Natural killer cell treated with Interleukin-12 subunit alpha and Interleukin-12 subunit beta and Interleukin-15 and Interleukin-18, amount 100 ng/mL, for 72 hours (primary cell): ENCODE data around the gene ZNF835. TPM values are rescaled to one million over a fixed set of nuclear protein-coding genes. Genes with fewer than 3 reads are reported as not detected.

ENCODE experiments used
- ATAC-seq, 2 donors: fragments of 150-1000 bp; cut with Tn5 transposase in 1 of 2; sonication (Bioruptor Pico), chemical (Tn5 transposase) in 1 of 2; 2 replicates each; pipeline ENCODE4 v1.10.0; 2021
- DNase-seq: peaks from one replicate; pipeline ENCODE4 v3.0.0; 2022; ENCODE audit warnings: low spot score
- H3K27ac Mint-ChIP-seq, 2 donors: 1 replicate in 1 of 2; 2 replicates in 1 of 2; pipeline ENCODE4 v1.8.0; 2022; ENCODE audit warnings: mixed read lengths in 2 of 2, mild to moderate bottlenecking in 1 of 2, moderate library complexity in 1 of 2
- H3K27me3 Mint-ChIP-seq, 2 donors: 1 replicate in 1 of 2; 2 replicates in 1 of 2; pipeline ENCODE4 v1.8.0; 2022; ENCODE audit warnings: mixed read lengths in 2 of 2
- H3K36me3 Mint-ChIP-seq: one replicate; pipeline ENCODE4 v1.8.0; 2022; ENCODE audit warnings: mixed read lengths
- H3K4me1 Mint-ChIP-seq, 2 donors: 1 replicate in 1 of 2; 2 replicates in 1 of 2; pipeline ENCODE4 v1.8.0; 2022; ENCODE audit warnings: low read depth in 2 of 2, mixed read lengths in 2 of 2, mild to moderate bottlenecking in 1 of 2
- H3K4me3 Mint-ChIP-seq: one replicate; pipeline ENCODE4 v1.8.0; 2022; ENCODE audit warnings: mixed read lengths
- H3K9me3 Mint-ChIP-seq: 2 replicates; pipeline ENCODE4 v1.8.0; 2022; ENCODE audit warnings: mixed read lengths
- total RNA-seq, 2 donors: library from RNA; stranded (reverse); gene quantifications; one replicate each; pipeline ENCODE4 v1.2.3, GENCODE V29; 2022

ZNF835 gene
- total RNA-seq = under 1 TPM; 0.25 to 0.74 TPM

DNA sequence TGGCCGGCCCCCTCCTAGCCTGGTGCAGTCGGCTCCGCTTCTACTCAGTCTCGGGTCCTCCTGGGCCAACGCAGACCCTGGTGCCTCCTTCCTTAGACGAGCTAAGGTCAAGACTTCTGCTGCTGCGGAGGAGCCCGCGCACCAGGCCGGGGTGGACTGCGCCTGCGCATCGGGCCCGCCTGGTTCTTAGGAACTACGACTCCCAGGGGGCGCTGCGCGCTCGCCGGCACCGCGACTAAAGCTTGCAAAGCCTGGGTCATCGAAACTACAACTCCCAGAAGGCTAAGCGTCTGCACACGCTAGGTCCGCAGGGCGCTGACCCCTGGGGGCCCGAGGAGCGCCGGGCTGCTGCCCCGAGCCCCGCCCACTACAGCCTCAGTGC, at the start of gene ZNF835:
Gene ZNF835, minus strand, starts transcription at position 145 of the 382 bp plus-strand sequence. CDS start 6,559 bp downstream, outside the sequence.
- Mint-ChIP-seq H3K4me1 (peaks cover 7 to 17% of the 10 kb centered on the region in 2 donors), H3K27ac (peak within 1 kb of the TSS in 1 of 2 donors; percentile 63), H3K4me3 (peak within 1 kb of the TSS; percentile 81), H3K36me3 (no peaks in the 10 kb centered on the region), H3K9me3 (peaks cover 3% of the 10 kb centered on the region), H3K27me3 (no peaks in the 10 kb centered on the region)
- DNase-seq (peak; percentile 88), ATAC-seq (peak; percentile 86 to 98)

DNA sequence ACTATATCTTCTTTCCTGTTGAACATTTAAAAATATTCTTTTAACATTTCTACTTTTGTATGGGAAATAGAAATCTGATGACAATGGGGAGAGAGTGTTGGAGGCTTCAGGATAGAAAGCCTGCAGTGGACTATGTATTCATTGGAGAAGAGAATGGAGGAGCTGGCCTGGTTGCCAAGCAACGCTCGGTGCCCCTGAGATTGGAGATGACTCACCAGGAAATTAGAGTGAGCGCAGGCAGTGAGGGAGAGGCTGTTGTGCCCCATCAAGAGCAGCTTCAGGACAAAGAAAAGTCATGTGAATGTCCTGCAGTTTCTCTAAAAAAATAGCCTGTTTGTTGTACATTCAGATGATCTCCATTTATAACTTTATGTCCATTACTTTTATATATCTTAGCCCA, 48.7 kb upstream of the ZNF835 start:
- Mint-ChIP-seq H3K4me3 (no peak overlapping the region), H3K27me3 (no peaks in the 10 kb centered on the region), H3K4me1 (no peaks in the 10 kb centered on the region), H3K36me3 (peaks cover 40% of the 10 kb centered on the region), H3K27ac (no peak overlapping the region), H3K9me3 (peaks cover 25% of the 10 kb centered on the region)
- DNase-seq = no peak
- no peak for ATAC-seq

DNA sequence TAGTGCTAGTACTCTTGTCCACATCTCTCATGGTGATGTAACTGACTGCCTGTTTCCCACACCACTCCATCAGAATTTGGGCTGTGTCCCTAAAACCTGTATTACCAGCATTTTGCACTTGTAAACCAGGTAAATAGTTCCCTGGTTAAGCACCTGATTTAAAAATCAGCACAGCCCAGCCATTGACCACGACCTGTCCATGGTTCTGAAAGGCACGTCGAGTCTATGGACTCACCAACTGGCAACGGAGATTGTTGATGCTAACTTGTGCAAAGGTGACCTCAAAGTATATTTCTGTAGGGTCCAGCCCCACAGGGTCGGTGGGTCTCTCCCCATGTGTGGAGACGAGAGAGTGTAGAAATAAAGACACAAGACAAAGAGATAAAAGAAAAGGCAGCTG, 46.7 kb upstream of the ZNF835 start:
- no peaks in the 10 kb centered on the region for H3K27me3 Mint-ChIP-seq
- no peaks in the 10 kb centered on the region for H3K4me1 Mint-ChIP-seq
- H3K9me3 Mint-ChIP-seq = peaks cover 18% of the 10 kb centered on the region
- H3K4me3 Mint-ChIP-seq = no peak overlapping the region
- H3K36me3 Mint-ChIP-seq = peaks cover 31% of the 10 kb centered on the region
- DNase-seq = no peak
- ATAC-seq = no peak
- no peak overlapping the region for H3K27ac Mint-ChIP-seq

DNA sequence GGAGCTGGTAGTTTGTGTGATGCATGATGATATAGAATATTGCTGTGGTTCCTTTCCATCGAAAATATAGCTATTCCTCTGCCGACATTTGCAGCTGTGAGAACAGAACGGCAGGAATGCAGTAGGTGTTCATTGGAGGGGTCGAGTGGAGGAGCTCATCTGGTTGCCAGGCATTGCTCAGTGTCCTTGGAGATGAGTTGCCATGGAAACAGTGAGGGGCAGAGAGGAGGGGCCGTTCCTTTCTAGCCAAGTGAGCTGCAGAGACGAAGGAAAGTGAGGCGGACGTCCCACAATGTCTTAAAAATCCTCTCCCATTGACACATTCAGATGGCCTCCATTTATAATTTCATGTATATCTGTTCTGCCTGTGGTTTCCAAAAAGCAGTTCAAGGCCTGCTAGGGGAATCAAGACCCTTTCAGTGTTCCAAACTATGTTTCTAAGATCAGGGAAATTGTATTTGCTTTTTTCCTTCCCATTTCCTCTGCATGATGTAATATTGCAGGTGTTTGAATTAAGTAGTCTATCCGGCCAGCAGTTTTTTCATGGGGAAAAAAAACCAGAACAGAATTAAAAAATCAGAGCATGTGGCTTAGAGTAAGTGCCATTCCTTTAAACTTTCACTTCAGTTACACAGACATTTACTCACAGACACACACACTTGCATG, 41.2 kb upstream of the ZNF835 start:
- H3K27me3 Mint-ChIP-seq = no peaks in the 10 kb centered on the region
- no peak overlapping the region for H3K27ac Mint-ChIP-seq
- peaks cover 17% of the 10 kb centered on the region for H3K36me3 Mint-ChIP-seq
- peaks cover 21% of the 10 kb centered on the region for H3K9me3 Mint-ChIP-seq
- no peak overlapping the region for H3K4me3 Mint-ChIP-seq
- no peaks in the 10 kb centered on the region for H3K4me1 Mint-ChIP-seq
- DNase-seq (no peak), ATAC-seq (no peak)

DNA sequence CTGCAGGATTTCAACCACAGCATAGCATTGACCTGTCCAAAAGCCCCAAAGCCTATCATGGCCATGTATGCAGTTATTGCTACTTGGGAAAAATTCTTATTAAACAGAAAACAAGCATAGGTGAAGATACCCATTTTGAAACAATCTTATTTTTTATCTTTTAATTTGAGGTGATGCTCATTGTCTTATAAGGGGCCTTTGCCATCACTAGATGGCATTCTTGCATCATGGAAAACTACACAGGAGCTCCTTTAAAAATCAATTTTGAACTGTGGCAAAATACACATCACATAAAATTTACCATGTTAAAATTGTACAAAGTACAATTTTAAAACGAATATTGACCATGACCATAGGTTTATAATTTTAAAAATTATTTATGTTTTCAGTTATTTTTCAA, 38.9 kb upstream of the ZNF835 start:
- no peaks in the 10 kb centered on the region for H3K4me1 Mint-ChIP-seq
- DNase-seq (no peak), ATAC-seq (no peak)
- peaks cover 29% of the 10 kb centered on the region for H3K9me3 Mint-ChIP-seq
- no peaks in the 10 kb centered on the region for H3K27me3 Mint-ChIP-seq
- no peak overlapping the region for H3K4me3 Mint-ChIP-seq
- no peak overlapping the region for H3K27ac Mint-ChIP-seq
- H3K36me3 Mint-ChIP-seq = peaks cover 11% of the 10 kb centered on the region

DNA sequence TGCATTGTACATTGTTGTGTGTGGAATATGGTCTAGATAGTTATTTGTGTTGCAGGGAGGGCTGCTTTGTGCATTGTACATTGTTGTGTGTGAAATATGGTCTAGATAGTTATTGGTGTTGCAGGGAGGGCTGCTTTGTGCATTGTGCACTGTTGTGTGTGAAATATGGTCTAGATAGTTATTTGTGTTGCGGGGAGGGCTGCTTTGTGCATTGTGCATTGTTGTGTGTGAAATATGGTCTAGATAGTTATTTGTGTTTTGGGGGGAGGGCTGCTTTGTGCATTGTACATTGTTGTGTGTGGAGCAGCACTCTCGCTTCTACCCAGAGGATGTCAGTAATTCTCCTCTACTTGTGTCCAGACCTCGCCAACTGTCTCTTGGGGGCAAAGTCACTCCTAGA, 36.3 kb upstream of the ZNF835 start:
- H3K27ac Mint-ChIP-seq = no peak overlapping the region
- no peaks in the 10 kb centered on the region for H3K27me3 Mint-ChIP-seq
- no peaks in the 10 kb centered on the region for H3K4me1 Mint-ChIP-seq
- no peak for ATAC-seq
- peaks cover 40% of the 10 kb centered on the region for H3K9me3 Mint-ChIP-seq
- DNase-seq = no peak
- no peak overlapping the region for H3K4me3 Mint-ChIP-seq
- H3K36me3 Mint-ChIP-seq = peaks cover 16% of the 10 kb centered on the region

DNA sequence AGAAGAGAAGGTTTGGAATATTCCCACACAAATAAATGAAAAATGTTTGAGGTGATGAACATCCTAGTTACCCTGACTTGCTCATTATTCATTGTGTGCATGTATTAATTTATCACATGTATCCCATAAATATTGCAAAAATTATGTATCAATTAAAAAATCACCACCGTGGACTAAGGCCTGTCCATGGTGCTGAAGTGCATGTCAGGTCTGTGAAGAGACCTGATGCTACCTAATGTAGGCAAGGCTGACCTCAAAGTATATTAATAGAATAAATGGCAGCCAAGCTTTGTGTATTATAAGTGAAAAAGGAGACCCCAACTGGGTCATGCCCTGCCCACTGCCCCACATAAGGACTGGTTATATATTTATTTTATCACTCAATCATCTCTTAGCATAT, 34.4 kb upstream of the ZNF835 start:
- DNase-seq (no peak), ATAC-seq (no peak)
- no peaks in the 10 kb centered on the region for H3K27me3 Mint-ChIP-seq
- H3K36me3 Mint-ChIP-seq = peaks cover 22% of the 10 kb centered on the region
- no peaks in the 10 kb centered on the region for H3K4me1 Mint-ChIP-seq
- peaks cover 35% of the 10 kb centered on the region for H3K9me3 Mint-ChIP-seq
- no peak overlapping the region for H3K27ac Mint-ChIP-seq
- no peak overlapping the region for H3K4me3 Mint-ChIP-seq

DNA sequence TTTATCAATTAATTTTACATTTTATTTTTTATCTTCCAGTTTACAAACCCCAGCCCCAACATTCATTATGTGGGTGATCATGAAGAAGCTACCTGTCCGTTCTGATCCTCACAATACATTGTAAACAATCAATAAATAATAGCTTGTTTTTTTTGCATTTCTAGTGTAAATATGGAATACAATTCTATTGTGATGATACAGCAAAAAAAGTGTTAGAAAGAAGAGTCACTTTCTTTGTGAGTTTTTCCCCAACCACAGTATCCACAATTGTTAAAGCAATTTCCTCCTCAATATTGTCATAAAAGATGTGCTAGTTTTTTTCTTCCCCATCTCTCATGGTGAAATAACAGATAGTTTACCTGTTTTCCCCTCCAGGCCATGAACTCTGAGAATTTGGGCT, 30.3 kb upstream of the ZNF835 start:
- peaks cover 28% of the 10 kb centered on the region for H3K9me3 Mint-ChIP-seq
- H3K27me3 Mint-ChIP-seq = no peaks in the 10 kb centered on the region
- no peak overlapping the region for H3K4me3 Mint-ChIP-seq
- ATAC-seq = no peak
- H3K36me3 Mint-ChIP-seq = peaks cover 23% of the 10 kb centered on the region
- DNase-seq = no peak
- H3K27ac Mint-ChIP-seq = no peak overlapping the region
- H3K4me1 Mint-ChIP-seq = no peaks in the 10 kb centered on the region

DNA sequence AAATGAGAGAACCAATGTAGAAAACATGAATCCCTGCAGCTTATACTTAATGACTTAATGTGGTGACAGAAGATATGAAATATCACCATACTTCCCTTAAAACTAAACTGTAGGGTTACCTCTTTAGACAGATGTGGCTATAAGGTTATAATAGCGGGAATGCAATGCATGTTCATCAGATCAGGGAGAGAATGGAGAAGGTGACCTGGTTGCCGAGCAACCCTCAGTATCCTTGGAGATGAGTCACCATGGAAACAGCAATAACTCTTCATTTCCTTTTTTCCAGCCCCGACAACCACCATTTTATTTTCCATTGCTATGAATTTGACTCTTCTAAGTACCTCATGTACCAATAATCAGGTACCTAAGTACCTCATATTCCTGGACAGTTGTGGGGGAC, 28.0 kb upstream of the ZNF835 start:
- H3K27ac Mint-ChIP-seq = no peak overlapping the region
- H3K27me3 Mint-ChIP-seq = no peaks in the 10 kb centered on the region
- H3K36me3 Mint-ChIP-seq = peaks cover 23% of the 10 kb centered on the region
- no peak for DNase-seq
- H3K4me3 Mint-ChIP-seq = no peak overlapping the region
- H3K4me1 Mint-ChIP-seq = no peaks in the 10 kb centered on the region
- peaks cover 19% of the 10 kb centered on the region for H3K9me3 Mint-ChIP-seq
- no peak for ATAC-seq

DNA sequence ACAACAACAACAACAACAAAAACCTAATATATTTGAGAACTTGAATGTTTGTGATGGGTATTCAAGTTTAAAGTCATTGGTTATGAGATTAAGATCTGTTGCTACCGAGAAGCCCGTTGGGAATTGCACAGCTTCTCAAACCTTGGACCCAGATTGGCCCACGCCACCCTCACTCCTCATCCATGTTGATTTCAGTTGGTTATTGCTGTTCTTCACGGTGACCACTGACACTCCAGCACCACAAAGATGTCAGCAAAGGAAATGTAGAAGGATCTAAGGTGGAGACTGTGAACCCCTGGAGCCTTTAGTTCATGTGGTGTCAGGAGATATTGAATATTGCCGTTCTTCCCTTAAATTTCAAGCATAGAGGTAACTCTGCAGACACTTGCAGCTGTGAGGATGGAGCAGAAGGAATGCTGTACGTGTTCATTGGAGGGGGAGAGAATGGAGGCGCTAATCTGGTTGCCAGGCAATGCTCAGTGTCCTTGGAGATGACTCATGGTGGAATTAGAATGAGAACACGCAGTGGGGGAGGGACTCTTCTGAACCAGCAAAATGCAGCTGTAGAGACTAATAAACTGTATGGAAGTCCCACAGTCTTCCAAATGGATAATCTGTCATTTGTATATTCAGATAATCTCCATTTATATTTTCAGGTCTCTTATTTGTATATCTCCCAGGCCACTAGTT, 20.8 kb upstream of the ZNF835 start:
- ATAC-seq (no peak), DNase-seq (no peak)
- Mint-ChIP-seq H3K9me3 (peaks cover 14% of the 10 kb centered on the region), H3K4me1 (no peaks in the 10 kb centered on the region), H3K27ac (no peak overlapping the region), H3K36me3 (peaks cover 16% of the 10 kb centered on the region), H3K4me3 (no peak overlapping the region), H3K27me3 (no peaks in the 10 kb centered on the region)

DNA sequence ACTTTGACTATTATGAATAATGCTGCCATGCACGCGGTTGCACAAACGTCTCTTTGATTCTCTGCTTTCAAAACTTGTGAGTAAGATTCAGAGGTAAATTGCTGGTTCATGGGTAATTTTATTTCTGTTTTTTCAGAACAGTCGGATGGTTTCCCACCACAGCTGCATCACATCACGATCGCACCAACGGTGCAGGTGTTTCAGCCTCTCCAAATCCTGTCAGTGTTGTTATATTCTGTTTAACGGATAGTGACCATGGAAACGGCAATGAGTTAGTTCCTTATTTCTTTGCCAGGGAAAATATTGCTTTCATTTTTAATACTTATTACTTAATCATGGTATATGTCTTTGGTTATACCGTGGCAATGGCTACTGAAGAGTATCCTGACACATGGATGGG, 19.1 kb upstream of the ZNF835 start:
- Mint-ChIP-seq H3K27me3 (no peaks in the 10 kb centered on the region), H3K9me3 (peaks cover 16% of the 10 kb centered on the region), H3K4me1 (no peaks in the 10 kb centered on the region), H3K4me3 (no peak overlapping the region), H3K36me3 (peaks cover 23% of the 10 kb centered on the region), H3K27ac (no peak overlapping the region)
- ATAC-seq (no peak), DNase-seq (no peak)

DNA sequence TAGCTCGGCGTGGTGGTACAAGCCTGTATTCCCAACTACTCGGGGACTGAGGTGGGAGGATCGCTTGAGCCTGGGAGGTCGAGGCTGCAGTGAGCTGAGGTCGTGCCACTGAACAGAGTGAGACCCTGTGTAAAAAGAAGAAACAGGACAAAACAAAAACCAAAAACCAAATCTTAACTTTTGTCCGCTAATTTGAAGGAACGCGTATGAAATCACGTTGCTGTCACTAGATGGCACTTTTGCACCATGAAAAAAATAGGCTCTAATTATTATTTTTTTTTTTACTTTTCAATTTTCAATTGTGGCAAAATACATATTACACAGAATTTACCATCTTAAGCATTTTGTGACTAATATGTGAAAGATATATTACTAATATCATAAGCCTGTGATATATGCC, 17.6 kb upstream of the ZNF835 start:
- DNase-seq (no peak), ATAC-seq (no peak)
- Mint-ChIP-seq H3K27me3 (no peaks in the 10 kb centered on the region), H3K9me3 (peaks cover 19% of the 10 kb centered on the region), H3K4me3 (no peak overlapping the region), H3K27ac (no peak overlapping the region), H3K4me1 (no peaks in the 10 kb centered on the region), H3K36me3 (peaks cover 32% of the 10 kb centered on the region)

DNA sequence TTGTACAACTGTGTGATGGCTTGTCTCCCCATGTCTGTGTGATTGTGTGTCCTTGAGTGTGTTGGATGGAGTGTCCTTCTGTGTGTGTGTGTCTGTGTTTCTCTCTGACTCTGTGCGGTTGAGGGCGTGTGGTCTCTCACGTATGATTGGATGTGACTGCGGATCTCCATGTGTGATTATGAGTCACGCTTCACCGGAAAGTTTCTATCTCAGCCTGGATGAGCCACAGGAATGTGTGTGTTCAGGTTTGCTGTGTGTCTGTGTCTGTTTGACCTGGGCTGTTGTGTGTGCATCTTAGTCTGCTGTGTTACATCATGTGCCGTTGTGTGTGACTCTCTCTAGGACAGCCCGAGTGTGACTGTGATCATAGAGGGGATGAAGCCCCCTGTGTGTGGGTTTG, 15.5 kb upstream of the ZNF835 start:
- DNase-seq (no peak), ATAC-seq (no peak)
- Mint-ChIP-seq H3K27me3 (no peaks in the 10 kb centered on the region), H3K9me3 (peaks cover 10% of the 10 kb centered on the region), H3K27ac (no peak overlapping the region), H3K4me1 (no peaks in the 10 kb centered on the region), H3K36me3 (peaks cover 25% of the 10 kb centered on the region), H3K4me3 (no peak overlapping the region)

DNA sequence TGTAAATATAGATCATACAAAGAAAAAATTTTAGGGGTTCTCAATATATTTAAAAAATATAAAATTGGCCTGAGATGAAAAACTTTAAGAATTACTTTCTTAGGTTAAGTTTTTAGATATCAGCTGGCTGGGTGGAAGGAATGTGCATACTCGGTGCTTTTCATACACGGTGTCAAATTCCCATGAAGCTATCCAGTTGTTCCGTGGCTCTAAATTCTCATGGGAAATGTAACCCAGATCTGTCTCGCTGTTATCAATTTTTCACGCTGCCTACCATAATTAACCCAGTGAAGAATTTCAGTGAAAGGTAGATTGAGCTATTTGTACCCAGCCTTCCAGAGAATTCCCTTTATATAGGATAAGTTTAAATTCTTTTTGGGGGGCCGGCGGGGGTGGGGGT, 11.6 kb upstream of the ZNF835 start:
- Mint-ChIP-seq H3K36me3 (peaks cover 22% of the 10 kb centered on the region), H3K4me1 (no peaks in the 10 kb centered on the region), H3K27ac (no peak overlapping the region), H3K27me3 (no peaks in the 10 kb centered on the region), H3K4me3 (no peak overlapping the region), H3K9me3 (peaks cover 9% of the 10 kb centered on the region)
- DNase-seq (no peak), ATAC-seq (no peak)

DNA sequence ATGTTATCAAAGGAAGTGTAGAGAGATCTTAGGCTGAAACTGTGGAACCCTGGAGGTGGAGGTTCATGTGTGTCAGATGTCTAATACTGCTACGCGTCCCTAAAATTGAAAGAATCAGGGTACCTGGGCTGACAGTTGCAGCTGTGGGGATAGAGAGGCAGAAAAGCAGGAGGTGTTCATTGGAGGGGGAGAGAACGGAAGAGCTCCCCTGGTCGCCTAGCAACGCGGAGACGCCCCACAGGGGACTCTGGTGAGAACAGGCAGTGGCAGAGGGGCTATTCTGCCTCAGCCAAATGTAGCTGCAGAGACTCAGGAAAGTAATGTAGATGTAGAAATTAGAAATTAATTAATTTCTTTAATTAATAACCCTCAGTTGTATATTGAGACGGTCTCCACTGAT, 10.1 kb upstream of the ZNF835 start:
- no peak overlapping the region for H3K4me3 Mint-ChIP-seq
- ATAC-seq = no peak
- peaks cover 16% of the 10 kb centered on the region for H3K36me3 Mint-ChIP-seq
- no peak overlapping the region for H3K27ac Mint-ChIP-seq
- DNase-seq = no peak
- peaks cover 6% of the 10 kb centered on the region for H3K9me3 Mint-ChIP-seq
- H3K27me3 Mint-ChIP-seq = no peaks in the 10 kb centered on the region
- H3K4me1 Mint-ChIP-seq = no peaks in the 10 kb centered on the region
